NCI-H1048 (cell line): ENCODE data around the gene DISP1.

Experiments used
- DNase-seq: peaks from one replicate; lab custom pipeline; 2025; lab: John Stamatoyannopoulos, UW

The DISP1 gene, protein sequence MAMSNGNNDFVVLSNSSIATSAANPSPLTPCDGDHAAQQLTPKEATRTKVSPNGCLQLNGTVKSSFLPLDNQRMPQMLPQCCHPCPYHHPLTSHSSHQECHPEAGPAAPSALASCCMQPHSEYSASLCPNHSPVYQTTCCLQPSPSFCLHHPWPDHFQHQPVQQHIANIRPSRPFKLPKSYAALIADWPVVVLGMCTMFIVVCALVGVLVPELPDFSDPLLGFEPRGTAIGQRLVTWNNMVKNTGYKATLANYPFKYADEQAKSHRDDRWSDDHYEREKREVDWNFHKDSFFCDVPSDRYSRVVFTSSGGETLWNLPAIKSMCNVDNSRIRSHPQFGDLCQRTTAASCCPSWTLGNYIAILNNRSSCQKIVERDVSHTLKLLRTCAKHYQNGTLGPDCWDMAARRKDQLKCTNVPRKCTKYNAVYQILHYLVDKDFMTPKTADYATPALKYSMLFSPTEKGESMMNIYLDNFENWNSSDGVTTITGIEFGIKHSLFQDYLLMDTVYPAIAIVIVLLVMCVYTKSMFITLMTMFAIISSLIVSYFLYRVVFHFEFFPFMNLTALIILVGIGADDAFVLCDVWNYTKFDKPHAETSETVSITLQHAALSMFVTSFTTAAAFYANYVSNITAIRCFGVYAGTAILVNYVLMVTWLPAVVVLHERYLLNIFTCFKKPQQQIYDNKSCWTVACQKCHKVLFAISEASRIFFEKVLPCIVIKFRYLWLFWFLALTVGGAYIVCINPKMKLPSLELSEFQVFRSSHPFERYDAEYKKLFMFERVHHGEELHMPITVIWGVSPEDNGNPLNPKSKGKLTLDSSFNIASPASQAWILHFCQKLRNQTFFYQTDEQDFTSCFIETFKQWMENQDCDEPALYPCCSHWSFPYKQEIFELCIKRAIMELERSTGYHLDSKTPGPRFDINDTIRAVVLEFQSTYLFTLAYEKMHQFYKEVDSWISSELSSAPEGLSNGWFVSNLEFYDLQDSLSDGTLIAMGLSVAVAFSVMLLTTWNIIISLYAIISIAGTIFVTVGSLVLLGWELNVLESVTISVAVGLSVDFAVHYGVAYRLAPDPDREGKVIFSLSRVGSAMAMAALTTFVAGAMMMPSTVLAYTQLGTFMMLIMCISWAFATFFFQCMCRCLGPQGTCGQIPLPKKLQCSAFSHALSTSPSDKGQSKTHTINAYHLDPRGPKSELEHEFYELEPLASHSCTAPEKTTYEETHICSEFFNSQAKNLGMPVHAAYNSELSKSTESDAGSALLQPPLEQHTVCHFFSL (N-terminal part only)

DNA sequence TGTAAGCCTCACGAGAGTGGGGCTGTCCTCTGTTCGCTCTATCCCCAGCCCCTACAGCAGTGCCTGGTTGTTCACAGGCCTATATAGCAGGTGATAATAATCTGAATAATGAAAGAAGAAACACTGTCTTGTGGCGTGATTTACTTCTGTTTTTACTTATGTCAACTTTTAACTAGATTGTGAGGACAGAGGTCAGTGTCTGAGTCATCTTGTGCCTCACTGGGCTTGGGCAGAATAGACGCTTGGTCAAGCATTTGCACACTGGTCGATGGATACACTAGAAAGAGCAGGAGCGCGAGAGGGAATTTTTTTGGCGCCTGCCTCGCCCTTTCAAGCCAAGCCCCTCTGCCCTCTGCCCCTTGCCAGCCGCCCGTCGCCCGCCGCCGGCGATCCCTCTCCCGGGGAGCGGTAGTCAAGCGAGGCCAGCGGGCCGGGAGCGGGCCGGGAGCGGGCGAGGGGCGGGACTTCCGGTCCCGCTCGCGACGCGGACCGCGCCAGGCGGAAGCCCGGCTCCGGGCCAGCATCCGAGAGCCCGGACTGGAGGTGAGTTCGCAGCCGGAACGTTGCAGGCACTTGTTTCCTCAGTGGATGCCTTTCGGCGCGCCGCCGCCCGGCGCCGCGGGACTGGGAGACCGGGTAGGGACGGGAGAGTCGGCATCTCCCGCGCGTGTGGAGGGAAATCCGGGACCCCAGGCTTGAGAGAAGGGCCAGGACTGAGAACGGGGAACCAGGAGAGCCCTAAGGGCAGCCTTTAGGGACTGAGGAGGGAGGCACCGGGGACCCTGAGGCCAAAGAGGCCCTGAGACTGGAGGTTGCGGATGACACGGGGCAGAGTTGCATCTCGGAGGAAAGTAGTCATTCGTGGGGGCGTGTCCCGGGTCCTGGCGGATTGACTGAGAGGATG, at the start of gene DISP1:
DISP1 (plus strand) TSS at position 504 of the 904 bp plus-strand sequence. CDS start 127,785 bp downstream, outside the sequence.
- peak; percentile 83 for DNase-seq

DNA sequence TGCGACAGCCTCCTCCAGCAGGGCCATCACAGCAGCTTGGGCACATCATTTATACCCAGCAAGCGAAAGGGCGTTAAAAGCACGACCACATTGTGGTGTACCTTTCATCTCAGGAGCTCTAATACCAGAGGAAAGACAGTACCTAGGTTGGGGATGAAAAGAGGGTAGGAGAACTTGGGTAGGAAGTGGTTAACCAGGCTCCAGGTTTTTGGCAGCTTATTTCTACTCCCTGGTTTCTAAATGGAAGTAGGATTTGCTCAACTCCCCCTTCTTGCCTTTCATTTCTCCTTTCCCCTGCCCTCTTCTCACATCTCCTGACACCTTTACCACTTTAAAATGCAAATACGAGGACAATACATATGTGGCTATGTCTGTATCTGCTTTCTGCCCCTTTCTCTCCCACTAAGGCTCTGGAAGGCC, 47.7 kb upstream of the DISP1 start:
- no peak for DNase-seq

DNA sequence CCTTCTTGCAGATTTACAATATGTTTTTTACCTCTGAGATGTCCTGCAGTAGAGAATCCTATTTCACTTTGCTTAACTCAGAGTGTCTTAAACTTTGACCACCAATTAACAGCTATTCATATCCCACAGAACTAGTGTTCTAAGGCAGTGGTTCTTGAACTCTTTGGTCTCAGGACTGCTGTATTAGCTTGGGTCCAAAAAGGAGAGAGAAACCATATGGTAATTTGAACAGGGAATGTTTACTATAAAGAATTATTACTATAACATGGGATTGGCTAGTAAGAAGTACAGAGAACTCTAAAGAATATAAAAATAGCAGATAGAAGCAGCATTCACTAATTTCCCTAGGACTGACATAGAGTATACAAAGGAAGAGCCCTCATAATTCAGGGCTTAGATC, 46.2 kb upstream of the DISP1 start:
- DNase-seq = no peak

DNA sequence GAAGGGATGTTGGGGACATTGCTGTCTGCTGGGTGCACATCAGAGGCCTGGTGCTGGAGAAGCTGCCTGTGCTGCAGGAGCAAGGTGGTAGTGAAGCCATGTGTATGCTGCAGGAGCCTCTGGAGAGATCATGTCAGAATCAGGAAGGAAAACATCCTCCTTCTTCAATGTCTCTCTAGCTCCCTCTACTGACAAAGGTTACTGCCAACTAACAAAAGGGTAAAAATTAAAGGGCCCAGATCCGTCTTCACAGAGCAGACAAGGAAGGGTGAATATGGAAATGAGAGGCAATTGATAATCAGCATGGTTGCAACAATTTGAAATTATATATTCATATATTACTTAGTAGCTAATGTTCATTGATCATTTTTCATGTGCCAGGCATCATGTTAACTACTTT, 45.7 kb upstream of the DISP1 start:
- no peak for DNase-seq

DNA sequence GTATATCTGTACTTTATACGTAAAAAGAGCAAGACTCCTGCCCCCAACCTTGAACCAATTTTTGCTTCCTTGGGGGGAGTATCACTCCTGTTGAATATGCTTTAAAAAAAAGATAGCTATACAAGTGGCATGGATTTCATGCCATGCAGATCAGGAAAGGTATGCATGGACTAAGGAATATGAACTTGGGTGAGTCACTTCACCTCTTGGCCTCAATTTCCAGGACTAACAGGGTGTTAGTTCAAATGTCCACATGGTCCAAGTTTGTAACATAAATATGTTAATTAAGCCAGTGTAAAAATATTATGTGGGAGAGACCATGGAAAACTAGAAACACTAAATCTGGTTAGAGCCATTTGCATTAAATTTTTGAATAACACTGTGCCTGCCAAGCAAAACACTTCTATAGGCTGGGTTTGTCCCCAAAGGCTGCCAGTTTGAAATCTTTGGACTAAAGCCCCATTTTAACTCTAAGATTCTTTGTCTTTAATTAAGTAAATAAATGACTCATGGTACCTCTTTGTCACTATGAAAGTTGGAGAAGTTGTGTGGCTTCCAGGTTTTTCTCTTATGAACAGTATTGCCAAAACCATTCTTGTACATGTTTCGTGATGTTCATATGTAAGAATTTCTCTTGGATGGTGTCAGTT, 44.7 kb upstream of the DISP1 start:
- DNase-seq = no peak

DNA sequence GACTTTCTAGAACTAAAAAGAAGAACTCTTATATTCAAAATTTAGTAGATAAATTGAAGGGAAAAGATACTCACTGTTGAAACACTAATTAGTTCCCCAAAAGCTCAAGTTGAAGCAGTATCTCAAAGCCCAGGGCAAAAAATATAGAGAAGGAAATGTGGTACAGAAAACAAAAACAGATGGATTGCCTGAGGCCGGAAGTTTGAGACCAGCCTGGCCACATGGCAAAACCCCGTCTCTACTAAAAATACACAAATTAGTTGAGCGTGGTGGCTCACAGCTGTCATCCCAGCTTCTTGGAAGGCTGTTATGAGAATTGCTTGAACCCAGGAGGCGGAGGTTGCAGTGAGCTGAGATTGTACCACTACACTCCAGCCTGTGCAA, 41.9 kb upstream of the DISP1 start:
- no peak for DNase-seq

DNA sequence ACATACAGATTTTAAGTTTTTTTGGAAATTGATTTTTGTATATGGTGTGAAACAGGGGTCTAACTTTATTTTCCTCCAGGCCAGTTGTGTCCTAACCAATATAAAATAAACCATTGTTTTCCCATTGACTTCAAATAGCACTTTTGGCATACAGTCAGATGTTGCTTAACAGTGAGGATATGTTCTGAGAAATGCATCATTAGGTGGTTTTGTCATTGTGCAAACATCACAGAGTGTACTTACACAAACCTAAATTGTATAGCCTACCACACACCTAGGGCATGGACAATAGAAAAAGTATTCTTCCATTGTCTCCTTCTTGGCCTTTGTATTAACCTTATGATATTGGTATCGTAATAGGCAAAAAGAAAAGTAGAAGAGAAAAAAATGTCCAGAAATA, 37.4 kb upstream of the DISP1 start:
- DNase-seq = no peak

DNA sequence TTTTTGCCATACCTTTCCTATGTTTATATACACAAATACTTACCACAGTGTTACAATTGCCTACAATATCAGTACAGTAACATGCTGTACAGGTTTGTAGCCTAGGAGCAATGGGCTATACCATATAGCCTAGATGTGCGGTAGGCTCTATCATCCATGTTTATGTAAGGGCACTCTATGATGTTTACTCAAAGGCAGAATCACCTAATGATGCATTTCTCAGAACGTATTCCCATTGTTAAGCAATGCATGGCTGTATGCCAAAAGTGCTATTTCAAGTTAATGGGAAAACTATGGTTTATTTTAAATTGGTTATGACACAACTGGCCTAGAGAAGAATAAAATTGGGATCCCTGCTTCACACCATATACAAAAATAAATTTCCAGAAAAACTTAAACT, 36.9 kb upstream of the DISP1 start:
- no peak for DNase-seq

DNA sequence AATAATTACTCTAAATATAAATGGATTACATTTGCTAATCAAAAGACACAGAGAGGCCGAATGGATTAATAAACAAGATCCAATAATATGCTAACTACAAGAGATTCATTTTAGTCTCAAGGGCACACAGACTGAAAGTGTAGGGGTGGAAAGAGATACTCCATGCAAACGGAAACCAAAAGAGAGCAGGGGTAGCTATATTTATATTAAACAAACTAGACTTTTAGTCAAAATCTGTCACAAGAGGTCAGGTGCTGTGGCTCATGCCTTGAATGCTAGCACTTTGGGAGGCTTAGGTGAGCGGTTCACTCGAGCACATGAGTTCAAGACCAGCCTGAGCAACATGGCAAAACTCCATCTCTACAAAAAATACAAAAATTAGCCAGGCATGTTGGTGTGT, 33.6 kb upstream of the DISP1 start:
- DNase-seq = no peak

DNA sequence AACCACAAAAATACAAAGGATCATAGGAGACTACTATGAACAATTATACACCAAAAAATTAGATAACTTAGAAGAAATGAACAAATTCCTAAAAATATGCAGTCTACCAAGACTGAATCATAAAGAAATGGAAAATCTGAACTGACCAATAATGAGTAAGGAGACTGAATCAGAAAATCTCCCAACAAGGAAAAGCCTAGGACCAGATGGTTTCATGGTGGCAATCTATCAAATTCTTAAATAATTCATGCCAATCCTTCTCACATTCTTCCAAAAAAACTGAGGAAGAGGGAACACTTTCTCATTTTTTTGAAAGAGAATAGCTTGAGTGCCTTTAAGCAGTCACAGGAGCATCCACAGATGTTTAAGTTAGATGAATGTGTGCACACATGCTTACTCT, 31.8 kb upstream of the DISP1 start:
- no peak for DNase-seq

DNA sequence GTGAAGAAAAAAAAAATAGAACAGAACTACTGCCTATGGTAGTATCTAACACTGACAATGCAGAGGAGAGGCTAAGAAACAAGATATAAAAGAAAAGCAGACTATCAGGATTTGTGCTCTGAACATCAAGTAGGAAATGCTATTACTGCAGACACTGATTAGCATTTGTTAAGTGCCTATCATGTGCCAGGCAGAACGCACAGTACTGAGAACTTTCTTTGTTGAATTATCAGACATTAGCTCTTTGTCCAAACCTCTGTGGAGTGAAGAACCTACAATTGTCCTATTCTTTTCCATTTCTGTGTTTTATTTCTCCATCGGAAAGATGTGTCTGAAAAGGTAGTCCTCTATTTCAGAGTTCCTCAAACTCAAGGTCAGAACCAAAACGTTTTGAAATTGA, 30.5 kb upstream of the DISP1 start:
- DNase-seq = no peak

DNA sequence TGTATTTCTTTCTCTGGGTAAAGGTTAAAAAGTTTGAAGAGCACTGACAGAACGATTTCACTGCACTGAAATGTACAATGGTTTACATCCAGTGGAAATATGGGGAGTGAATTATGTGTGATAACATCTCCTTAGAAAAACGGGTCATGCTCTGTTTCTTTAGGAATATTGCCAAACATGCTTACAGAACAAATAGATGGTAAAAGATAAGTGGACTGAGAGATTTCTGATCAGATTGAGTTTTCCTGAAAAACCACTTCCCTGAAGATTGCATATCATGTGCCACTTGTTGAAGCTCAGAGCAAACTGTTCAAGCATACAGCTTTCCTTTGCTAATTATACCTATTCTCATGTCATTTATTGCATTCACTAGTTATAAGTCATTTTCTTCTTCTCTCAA, 29.9 kb upstream of the DISP1 start:
- no peak for DNase-seq

DNA sequence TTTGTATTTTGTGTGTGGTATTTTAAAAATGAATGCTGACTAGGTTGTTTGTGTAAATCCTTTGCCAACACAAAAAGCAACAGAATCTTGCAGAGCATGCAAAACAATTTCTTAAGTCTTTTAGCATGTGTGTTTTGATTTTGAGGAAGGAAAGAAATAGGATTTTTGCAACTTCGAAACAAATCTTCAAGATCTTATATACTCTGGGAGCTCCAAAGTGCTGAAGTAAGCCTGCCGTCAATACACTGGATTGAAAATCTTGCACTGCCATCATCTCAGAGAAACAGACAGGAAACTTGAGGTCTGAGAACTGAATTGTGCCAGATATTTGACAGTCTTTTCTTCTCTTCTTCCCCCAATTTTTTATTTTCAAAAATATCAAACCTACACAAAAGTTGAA, 29.3 kb upstream of the DISP1 start:
- no peak for DNase-seq

DNA sequence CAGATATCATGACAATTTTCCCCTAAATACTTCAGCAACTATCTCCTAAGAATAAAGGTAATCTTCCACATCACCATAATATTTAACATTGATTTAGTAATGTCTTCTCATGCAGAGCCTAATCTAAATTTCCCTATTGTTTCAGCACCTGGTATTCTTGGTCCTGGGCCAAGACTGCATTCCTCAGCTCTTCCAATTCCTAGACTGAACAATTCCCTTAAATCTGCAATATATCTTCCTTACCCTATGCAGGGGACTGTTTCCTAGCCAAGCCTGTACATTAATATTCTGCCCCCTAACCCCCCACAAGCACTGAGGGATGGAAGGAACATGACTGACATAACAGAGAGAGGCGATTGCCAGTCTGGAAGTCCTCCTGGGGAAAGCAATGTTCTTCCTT, 28.7 kb upstream of the DISP1 start:
- DNase-seq = no peak

DNA sequence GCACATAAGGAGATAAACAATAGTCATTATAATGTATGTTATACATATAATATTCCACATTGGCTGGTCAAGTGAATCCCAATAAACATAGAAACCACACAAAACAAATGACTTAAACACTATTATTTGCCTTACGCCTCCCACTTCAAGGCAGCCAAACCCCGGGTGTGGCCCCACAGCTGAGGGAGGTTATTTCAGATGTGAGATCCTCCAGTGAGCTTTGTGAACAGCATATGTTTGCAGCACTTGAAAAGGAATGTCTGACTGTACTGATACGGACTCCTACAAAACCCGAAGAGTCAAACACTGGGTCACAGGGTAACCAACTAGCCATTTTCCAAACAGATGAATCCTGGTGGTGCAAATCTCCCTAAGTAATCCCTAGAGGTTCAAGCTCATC, 27.1 kb upstream of the DISP1 start:
- DNase-seq = no peak

DNA sequence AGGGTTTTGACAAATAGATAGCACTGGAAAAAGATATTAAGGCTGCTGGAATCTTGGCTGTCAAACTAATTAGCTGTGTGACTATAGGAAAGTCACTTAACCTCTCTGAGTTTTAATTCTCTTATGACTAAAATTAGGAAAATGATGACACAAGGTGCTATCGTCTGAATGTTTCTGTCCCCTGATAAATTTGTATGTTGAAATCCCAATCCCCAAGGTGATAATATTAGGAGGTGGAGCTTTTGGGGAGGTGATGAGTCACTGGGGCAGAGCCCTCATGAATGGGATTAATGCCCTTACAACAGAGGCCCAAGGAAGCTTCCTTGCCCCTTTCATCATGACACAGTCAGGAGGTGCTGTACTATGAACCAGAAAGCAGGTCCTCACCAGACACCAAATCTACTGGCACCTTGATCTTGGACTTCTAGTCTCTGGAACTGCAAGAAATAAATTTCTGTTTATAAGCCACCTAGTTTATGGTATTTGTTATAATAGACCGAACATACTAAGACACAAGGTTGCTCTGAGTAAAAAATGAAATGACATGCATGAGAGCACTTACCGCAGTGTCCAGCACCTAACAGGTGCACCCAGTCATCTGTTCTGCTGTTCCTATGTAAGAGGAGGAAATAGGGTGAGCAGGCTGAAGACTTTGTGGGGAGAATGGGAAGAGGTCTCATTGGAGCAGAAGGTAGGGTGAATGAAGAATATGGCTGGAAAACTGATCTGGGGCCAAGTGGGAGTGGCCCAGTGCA, 26.3 kb upstream of the DISP1 start:
- DNase-seq = no peak

DNA sequence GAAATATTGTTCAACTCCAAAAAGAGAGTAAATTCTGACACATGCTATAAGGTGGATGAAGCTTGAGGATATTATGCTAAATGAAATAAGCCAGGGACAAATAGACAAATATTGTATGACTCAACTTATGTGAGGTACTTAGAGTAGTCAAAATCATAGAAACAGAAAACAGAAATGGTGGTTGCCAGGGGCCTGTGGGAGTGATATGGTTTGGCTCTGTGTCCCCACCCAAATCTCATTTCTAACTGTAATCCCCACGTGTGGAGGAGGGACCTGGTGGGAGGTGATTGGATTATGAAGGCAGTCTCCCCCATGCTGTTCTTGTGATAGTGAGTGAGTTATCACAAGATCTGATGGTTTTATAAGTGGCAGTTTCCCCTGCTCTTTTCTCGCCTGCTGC, 24.7 kb upstream of the DISP1 start:
- DNase-seq = no peak

DNA sequence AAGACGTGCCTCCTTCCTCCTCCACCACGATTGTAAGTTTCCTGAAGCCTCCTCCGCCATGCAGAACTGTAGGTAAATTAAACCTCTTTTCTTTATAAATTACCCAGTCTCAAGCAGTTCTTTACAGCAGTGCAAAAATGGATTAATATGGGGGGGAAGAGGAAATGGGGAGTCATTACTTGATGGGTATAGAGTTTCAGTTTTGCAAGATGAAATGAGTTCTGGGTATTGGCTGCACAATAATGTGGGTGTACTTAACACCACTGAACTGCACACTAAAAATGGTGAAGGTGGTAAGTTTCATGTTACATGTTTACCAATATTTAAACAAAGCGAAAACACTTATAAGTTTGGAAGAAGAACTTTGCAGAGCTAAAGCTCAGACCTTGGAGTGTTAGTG, 24.3 kb upstream of the DISP1 start:
- DNase-seq = no peak

DNA sequence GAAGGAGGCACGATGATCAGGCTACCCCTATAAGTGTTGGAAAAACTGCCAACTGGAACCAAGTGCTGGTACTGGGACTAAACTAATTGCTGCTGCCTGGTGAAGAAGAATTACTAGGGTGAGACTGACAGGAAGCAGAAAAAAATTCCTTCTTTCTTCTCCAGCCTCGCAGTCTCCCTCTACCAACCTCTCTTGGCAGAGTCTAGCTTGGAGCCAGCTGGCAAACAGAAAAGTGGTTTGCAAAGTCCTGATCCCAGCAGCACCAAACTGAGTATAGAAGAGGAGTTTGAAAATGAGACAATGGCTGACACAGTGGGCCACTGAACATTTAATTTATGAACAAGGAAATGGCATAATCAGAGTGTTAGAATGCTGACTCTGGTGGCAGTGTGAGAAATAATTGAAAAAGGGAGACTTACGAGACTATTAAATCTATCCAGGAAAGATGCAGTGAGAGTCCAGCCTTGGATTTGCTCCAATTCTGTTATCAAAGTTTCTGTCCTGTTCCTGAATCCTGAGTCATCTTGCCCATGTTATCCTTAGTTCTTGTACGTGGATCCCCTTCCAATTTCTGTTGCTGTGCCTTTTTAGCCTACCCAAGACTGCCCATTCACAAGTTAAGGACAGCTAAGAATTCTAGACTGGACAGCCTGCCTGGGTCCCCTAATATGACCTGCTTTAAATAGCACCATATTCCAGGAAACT, 23.7 kb upstream of the DISP1 start:
- no peak for DNase-seq

DNA sequence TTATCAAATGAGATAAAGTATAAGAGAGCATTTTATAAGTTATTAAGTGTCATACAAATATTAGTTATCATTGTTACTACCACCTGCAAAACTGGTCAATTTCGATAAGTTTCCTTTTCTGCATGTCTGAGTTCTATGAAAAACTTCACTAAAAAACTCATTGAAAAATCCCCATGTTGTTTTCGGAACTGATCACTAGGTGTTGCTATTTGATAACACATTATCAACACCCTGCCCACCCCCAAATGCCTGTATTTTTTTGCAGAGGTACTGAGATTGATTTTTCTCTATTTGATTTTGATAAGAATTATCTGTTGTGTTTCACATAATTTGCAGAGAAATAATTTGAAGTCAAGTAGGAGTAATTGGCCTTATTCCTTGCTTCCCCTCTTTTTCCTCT, 22.1 kb upstream of the DISP1 start:
- DNase-seq = no peak
